CMK (cell line): ENCODE data around the gene IPO11.
"Not testable (repeated sequence)": the region's sequence is repeated elsewhere in the genome, so short reads cannot be mapped to it uniquely, and the experiment has no call there.

Source experiments
- DNase-seq: peaks from one replicate; pipeline ENCODE4 v3.0.0-alpha.2; 2010; ENCODE audit warnings: low read depth

IPO11 gene

DNA sequence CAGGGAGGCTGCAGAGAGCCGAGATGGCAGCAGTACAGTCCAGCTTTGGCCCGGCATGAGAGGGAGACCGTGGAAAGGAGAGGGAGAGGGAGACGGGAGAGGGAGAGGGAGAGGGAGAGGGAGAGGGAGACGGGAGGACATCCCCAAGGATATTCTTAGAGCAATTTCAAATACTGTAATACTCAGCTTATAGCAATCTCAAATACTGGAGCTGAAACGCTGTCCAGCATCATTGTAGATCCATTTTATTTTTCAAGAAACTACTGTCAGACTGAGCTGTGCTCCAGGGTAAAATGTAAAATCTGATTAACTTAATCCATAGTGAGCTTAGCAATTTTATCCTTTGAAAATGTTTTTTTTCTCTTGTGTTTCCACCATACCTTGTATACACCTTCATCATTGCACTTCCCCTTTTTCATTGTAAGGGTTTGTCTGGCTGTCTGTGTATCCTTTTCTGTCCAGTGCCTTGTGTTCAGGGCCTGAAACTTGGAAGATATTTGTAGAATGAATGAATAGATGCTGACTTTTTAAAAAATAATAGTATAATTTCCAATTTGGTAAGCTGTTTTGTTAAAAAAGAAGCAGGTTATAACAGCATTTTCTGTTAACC, 102.1 kb downstream of the IPO11 start:
- no peak for DNase-seq

DNA sequence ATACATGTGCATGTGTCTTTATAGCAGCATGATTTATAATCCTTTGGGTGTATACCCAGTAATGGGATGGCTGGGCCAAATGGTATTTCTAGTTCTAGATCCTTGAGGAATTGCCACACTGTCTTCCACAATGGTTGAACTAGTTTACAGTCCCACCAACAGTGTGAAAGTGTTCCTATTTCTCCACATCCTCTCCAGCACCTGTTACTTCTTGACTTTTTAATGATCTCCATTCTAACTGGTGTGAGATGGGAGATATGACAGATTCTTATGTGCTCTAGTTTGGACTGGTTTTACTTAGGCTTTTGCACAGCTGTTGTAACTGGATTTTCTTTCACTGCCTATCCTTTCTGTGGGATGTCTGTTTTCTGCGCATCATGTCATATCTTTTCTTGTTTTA, 108.2 kb downstream of the IPO11 start:
- DNase-seq, result not testable (repeated sequence)

DNA sequence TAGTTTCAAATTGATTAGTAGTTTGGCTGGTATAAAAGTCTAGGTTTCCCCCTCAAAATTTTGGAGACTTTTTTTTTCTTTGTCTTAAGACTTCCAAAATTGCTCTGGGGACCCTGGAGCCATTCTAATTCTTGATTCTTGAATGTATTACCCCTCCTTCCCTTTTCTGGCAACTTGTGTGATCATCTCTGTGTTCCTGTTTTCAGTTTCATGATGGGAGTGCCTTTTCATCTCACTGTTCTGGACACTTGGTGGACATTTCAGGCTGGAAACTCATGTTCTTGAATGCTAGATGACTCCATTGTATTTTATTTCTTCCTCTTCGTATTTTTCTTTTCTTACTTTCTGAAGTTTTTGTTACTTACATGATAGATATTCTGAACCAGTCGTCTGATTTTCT, 108.8 kb downstream of the IPO11 start:
- DNase-seq, result no peak

DNA sequence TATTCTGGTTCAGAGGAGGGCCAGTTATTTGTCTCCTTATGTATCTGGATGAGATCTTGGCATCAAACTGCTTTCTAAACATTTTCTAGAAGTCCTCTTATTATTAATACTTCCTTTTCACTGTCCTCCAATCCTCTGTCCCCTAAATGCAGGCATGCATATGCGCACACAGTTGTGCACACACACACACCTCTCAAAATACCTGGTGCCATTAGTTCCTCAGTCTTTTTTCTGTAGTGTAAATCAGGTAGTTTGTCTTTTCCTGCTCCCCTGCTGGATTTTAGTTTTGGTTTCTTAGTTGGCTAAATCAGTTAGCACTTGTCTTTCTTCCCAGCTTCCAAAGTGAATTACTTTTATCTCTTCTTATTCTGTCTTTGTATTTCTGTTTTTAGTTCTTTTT, 110.2 kb downstream of the IPO11 start:
- no peak for DNase-seq

DNA sequence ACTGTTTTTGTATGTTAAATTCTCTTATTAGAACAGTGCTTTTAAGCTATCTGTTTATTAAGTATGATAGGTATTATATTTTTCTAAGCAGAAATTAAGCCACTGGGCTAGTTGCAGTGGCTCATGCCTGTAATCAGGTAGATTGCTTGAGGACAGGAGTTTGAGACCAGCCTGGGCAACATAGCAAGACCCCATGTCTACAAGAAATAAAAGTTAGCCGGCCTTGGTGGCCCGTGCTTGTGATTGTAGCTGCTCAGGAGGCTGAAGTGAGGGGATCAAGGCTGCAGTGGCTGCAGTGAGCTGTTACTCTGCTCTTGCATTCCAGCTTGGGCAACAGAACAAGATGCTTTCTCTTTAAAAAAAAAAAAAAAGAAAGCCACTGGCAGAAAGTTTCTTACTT, 121.0 kb downstream of the IPO11 start:
- no peak for DNase-seq

DNA sequence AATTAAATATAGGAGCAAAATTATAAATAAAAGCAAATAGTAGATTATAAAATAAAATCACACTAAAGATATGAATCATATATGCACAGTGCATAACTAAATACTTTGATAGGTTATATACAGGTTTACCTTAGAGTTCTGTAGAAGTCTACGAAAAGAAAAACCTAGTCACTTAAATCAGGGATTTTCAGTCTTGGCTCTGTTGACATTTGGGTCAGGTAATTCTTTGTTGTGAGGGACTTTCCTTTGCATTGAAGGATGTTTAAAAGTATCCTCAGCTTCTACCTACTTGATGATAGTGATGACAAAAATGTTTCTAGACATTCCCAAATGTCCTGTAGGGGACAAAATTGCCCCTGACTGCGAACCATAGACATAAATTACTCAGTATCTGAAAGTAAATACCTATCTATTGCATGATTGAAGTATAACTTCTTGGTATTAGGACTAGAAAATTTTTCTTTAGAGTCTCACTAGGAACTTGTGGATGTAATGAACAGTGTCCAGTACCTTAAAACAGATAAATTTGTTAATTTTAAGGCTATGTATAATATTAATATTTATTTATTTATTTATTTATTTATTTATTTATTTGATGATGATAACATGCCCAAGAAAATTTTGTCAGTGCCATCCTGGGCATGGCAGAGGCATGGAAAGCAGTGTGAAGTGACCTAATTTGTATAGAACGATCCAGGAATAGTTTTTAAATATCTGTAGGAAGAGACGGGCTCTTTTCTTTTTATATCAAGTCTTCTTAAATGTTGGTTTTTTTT, 122.1 kb downstream of the IPO11 start:
- DNase-seq, result no peak

DNA sequence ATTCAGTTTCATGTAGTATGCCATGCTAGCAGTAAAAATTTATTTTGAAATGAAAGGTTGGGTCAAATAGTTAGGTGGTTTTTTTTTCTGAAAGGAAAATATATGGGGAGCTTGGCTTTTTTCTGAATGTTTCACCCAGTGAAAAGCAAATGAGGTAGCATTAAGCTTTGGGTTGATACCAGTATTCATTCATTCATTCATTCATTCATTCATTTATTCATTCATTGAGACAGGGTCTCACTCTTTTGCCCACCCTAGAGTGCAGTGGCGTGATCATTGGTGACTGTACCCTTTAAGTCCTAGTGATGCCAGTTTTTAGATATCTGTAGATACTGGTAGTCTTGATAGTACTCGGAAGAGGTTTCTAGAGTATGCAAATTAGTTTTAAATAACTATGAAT, 123.7 kb downstream of the IPO11 start:
- no peak for DNase-seq

DNA sequence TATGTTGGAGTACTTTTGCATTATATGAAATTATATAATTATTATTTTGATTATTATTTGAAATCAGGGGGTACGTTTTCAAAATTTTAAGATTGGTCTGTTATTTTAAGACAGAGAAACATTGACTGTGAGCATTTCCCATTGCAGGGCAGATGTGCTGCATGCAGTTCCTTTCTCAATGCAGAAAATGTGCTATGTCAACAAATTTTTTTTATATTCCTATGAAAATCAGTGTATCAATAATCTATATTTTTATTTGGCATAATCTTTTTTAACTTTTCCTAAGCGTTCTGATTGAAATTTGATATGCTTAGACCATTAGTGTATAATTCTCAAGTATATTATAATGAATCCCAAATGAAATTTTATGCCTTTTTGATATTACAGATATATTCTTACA, 124.2 kb downstream of the IPO11 start:
- DNase-seq, result no peak

DNA sequence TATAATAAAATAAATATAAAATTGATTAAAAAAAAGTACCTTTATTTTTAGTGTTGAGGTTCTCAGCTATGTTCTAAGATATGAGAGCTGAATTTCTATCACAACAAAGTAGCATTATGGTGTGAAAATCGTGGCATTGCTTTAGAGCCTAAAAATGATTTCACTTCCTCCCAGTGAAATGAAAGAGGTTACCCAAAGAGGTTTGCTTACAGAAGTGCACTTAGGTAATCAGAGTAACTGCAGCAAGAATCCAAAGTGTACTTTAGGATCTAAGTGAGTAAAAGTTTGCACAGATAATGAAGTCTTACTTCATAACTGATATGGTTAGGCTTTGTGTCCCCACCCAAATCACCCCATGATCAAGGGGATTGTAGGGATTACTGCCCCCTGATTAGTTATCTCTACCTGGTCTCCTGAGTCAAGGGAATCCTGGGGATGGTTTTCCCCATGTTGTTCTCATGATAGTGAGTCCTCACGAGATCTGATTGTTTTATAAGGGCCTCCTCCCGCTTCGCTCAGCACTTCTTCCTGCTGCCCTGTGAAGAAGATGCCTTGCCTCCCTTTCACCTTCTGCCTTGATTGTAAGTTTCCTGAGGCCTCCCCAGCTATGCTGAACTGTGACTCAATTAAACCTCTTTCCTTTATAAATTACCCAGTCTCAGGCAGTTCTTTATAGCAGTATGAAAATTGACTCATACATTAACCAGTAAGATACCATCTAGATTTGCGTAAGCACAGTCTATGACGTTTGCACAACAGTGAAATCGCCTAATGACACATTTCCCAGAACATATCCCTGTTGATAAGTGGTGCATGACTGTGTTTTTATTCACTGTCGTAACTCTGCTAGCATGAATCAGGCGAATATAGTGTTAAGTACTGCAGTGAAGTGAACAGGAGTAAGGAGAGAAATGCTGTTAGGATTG, 125.7 kb downstream of the IPO11 start:
- DNase-seq, result no peak

DNA sequence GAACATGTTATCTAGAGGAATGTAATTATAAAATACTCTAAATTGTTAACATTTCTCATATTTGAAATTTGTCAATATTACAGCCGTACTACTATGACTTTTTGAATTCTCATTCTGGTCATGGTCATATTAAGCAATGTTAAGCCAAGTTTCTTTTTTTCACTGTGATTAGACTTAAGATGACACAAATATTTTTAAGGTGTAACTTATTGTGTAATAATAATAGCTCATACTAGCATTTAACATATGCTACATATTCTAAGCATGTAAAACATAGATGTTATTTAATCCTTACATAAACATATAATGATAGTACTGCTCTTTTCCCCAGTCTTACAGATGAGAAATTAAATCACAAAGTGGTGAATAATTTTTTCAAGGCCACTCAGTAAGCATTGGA, 130.2 kb downstream of the IPO11 start:
- no peak for DNase-seq

DNA sequence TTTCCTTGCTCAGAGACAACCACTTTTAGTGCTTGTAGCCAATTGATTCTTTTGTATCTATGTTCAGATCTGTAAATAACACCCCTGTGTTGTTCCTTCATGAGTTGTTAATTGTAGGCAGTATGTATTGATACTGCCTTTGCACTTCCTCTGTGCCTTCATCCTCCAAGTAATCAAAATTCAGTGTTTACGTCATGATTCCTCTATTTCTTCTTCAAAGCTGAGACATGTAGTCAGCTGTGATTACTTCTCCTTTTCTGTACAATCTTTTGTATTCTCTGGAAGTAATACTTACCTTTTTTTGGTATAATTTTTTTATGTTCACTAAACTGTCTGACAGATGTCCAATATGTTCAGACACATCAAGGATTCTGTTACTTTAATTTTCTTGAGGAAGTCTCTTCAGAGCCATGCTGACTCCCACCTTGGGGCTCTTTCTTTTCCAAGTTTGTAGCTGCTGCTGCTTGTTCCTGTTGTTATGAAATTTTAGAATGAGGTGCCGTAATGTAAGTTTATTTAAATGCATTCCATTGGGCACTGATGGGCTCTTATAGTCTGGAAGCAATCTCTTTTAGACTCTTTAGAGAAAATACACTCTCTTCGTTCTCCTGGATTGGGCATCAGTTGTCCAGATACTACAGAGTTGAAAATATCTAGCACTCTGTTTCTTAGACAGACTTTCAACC, 135.5 kb downstream of the IPO11 start:
- DNase-seq, result no peak

DNA sequence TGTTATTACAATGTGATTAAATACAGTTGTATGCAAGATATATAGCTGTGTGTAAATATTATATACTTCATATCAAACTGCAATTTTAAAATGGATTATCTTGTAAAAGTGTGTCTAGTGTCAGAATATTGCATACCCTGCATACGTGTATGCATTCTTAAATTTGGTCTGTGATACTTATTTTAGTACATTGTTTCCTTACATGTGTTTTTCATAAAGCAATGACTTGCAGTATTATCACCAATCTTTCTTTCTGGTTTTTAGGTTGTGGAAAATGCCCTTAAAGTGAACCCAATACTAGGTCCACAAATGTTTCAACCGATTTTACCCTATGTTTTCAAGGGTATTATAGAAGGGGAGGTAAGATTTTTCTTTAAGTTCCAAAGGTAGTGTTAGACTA, 137.5 kb downstream of the IPO11 start:
- DNase-seq, result no peak

DNA sequence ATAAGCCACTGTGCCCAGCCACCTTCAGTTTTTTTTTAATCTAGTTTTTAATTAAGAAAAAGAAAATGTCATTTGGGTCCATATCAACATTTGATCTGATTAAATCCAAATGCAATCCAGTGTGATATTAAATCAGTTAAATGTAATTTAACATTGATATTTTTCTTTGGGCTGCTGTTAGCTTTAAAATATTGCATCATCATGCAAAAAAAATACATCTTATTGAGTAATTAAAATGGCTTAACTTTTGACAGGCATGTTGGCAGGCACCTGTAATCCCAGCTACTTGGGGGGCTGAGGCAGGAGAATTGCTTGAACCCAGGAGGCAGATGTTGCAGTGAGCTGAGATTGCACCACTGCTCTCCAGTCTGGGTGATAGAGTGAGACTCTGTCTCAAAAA, 143.4 kb downstream of the IPO11 start:
- no peak for DNase-seq

DNA sequence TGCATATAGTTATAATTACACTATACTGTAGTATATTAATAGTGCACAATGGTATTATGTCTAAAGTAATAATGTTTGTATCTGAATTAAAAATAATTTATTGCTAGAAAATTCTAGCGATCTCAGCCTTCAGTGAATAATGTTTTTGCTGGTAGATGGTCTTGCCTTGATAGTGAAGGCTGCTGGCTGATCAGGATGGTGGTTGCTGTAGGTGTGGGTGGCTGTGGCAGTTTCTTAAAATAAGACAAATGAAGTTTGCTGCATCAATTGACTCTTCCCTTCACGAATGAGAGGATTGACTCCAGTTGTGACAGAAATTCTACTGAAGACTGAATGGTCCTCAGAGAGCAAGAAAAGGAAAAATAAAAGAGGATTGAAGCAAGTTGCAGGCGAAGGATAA, 146.4 kb downstream of the IPO11 start:
- no peak for DNase-seq

DNA sequence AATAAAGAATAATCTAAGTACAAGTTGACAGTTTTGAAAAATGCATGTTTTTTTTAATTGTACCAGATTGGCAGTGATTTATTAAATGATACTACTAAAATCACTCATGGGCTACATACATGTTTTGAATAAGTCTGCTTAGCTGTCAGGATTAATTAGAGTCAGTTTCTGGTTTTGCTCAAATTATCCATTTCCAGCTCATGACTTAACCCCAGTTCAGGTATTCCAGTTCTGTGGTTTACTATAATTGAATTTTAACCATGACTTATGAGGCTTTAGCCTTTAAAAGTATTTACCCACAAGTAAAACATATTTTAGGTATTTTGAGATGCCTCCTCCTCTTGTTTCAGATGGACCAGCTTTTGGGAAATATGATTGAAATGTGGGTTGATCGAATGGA, 148.2 kb downstream of the IPO11 start:
- no peak for DNase-seq

DNA sequence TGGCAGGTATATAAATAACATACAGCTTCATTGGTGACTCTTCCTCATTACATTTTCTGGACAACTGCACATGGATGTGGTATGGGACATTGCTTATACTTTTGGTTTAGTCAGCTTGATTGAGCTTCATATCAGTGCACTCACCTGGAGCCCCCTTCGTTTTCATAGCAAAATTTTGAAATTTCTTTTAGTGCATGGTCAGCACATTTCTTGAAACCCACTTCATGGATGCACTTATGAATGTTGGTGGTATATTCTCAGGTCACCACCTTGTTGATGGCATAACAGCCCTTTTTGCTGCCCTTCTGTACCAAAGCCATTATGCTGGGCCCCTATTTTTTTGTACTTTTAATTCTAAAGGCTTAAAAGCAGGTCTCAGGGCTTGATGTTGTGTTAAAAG, 149.3 kb downstream of the IPO11 start:
- DNase-seq, result no peak

DNA sequence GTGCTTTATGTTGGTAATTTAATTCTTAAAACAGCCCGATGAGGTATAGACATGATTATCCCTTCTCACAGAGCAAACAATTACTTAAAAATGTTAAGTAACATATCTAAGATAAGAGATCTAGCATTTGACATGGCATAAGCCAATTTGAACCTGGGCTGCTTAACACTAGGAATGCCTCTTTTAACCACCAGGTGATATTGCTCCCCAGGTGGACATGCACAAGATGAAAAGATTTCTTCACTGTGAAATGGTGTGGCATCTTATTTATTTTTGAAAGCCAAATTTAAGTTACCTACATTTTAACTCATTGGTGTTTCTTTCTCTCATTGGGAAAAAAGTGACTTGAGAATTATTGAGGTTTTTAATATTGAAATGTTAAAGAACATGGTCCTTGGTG, 150.3 kb downstream of the IPO11 start:
- no peak for DNase-seq

DNA sequence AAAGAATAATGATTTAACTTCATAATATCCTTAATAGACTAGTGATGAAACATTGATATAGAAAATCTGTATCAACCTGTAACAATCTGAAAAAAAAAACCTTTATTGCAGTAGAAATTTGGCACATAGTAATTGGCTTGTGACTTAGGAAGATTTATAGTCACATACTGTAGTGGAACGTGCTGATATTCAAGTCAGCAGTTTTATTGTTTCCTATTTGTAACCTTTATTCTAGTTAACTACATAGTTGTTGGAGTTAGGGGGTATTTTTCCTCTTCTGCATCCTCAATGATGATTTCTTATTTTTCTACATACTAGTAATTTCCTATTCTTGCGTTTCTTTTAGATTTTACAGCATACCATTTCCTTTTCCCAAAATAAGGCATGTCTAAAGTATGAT, 151.5 kb downstream of the IPO11 start:
- DNase-seq, result no peak

DNA sequence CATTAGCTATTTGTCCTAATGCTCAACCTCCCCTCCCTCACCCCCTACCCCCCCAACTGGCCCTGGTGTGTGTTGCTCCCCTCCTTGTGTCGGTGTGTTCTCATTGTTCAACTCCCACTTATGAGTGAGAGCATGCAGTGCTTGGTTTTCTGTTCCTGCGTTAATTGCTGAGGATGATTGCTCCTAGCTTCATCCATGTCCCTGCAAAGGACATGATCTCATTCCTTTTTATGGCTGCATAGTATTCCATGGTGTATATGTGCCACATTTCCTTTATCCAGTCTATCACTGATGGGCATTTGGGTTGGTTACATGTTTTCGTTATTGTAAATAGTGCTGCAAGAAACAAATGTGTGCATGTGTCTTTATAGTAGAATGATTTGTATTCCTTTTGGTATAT, 153.2 kb downstream of the IPO11 start:
- DNase-seq, result not testable (repeated sequence)

DNA sequence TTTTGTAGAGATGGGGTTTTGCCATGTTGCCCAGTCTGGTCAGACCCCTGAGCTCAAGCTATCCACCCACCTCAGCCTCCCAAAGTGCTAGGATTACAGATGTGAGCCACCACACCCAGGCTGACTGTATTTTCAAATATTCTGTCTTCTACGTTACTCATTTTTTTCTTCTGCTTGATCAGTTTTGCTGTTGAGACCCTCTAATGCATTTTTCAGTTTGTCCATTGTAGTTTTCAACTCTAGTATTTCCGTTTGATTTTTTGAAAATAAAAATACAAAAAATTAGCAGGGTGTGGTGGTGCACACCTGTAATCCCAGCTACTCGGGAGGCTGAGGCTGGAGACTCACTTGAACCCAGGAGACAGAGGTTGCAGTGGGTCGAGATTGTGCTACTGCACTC, 155.6 kb downstream of the IPO11 start:
- DNase-seq, result no peak

DNA sequence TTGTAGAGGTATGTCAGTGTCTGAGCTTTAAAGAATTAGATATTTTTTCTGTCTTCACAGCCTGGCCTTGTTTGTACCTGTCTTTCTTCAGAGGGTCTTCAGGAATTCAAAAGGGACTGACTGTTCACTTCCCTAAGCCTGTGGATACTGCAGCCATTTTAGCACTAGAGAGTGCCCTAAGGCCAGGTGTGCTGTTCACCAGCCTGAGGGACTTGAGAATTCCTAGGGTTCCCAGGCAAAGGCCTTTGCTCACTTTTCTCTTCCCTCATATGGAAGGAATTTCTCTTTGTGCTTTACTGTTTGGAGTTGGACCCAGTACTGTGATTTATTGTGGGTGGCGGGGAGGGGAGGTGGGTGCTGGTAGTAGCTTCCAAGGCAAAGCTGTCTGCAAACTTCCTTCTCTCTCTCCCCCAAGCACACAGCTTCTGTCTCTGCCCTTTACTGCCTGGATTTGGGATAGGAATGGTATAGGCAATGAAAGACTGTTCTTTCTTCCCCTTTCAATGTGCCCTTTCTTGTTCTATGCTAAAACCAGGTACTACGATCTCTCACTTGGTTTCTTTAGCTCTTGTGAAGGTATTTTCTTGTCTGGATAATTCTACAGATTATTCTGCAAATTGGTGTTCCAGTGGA, 156.4 kb downstream of the IPO11 start:
- no peak for DNase-seq

DNA sequence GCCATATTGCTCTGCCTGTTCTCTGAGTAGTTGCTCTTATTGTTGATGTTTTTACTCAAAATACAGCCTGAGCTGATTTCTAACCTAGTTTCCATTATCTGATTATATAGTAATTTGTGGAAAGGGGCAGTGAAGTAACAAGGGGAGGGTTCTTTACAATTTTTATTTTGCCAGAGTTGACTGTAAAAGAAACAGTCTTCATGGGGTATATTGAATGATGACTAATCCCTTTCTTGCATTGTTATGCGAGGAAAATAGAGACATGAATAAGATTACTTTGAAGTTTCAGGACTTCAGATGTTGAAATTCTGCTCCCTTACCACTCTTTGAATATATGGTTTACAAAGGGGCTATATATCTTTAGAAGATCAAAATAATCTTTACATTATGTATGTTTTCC, 156.9 kb downstream of the IPO11 start:
- no peak for DNase-seq
